ENCODE measurements around the gene STAB1. TPM values are rescaled to one million over a fixed set of nuclear protein-coding genes. Genes with fewer than 3 reads are reported as not detected.
"Not testable (repeated sequence)": the region's sequence is repeated elsewhere in the genome, so short reads cannot be mapped to it uniquely, and the experiment has no call there.

STAB1 gene
- total RNA-seq, 1 experiment from 2014 or later = not detected

GRCh38 chr3:52525680-52526561, 30.8 kb downstream of the STAB1 start:
- H3K27me3 ChIP-seq (ENCODE audit: low read length) = no peaks in the 10 kb centered on the region
- no peak overlapping the region for H3K4me3 ChIP-seq (ENCODE audit: low read length)
- no peak overlapping the region for H3K4me2 ChIP-seq (ENCODE audit: low read depth, low read length, poor library complexity, severe bottlenecking)
- no peaks in the 10 kb centered on the region for H4K20me1 ChIP-seq (ENCODE audit: insufficient read depth, low read depth, low read length)
- no peaks in the 10 kb centered on the region for H3K36me3 ChIP-seq (ENCODE audit: insufficient read depth, low read length)
- H3K9ac ChIP-seq (ENCODE audit: low read length) = no peak overlapping the region
- H3K27ac ChIP-seq (ENCODE audit: low read length) = no peak overlapping the region
- peaks cover 6% of the 10 kb centered on the region for H3K79me2 ChIP-seq (ENCODE audit: low read length)
- no peaks in the 10 kb centered on the region for H3K9me3 ChIP-seq (ENCODE audit: low read length)
- H2AFZ ChIP-seq (ENCODE audit: low read length) = no peak overlapping the region
- no peaks in the 10 kb centered on the region for H3K4me1 ChIP-seq (ENCODE audit: low read length)
- DNase-seq = no peak
- no peaks in the 10 kb centered on the region for H3K9me2 ChIP-seq (replicated peaks; ENCODE audit: insufficient read depth, low read length)

- H3K4me1 ChIP-seq (ENCODE audit: low read length); H3K9me3 ChIP-seq (ENCODE audit: low read length); H3K36me3 ChIP-seq (ENCODE audit: insufficient read depth, low read length); H3K4me2 ChIP-seq (ENCODE audit: low read depth, low read length, poor library complexity, severe bottlenecking); H3K27me3 ChIP-seq (ENCODE audit: low read length); DNase-seq; H2AFZ ChIP-seq (ENCODE audit: low read length); H3K27ac ChIP-seq (ENCODE audit: low read length); H3K9ac ChIP-seq (ENCODE audit: low read length); H3K4me3 ChIP-seq (ENCODE audit: low read length); H3K9me2 ChIP-seq (replicated peaks; ENCODE audit: insufficient read depth, low read length); H4K20me1 ChIP-seq (ENCODE audit: insufficient read depth, low read depth, low read length): not testable (repeated sequence)
- H3K79me2 ChIP-seq (ENCODE audit: low read length) = peaks cover 13% of the 10 kb centered on the region
Observed at GRCh38 chr3:52526671-52527038, 31.5 kb downstream of the STAB1 start.

GRCh38 chr3:52527039-52527731, 32.0 kb downstream of the STAB1 start:
- Histone ChIP-seq H3K27me3 (ENCODE audit: low read length) (no peaks in the 10 kb centered on the region), H3K9ac (ENCODE audit: low read length) (no peak overlapping the region), H2AFZ (ENCODE audit: low read length) (no peak overlapping the region), H3K79me2 (ENCODE audit: low read length) (peaks cover 18% of the 10 kb centered on the region), H3K4me3 (ENCODE audit: low read length) (no peak overlapping the region), H3K36me3 (ENCODE audit: insufficient read depth, low read length) (no peaks in the 10 kb centered on the region), H4K20me1 (ENCODE audit: insufficient read depth, low read depth, low read length) (no peaks in the 10 kb centered on the region), H3K9me2 (replicated peaks; ENCODE audit: insufficient read depth, low read length) (no peaks in the 10 kb centered on the region), H3K9me3 (ENCODE audit: low read length) (no peaks in the 10 kb centered on the region), H3K4me1 (ENCODE audit: low read length) (peaks cover 6% of the 10 kb centered on the region), H3K27ac (ENCODE audit: low read length) (no peak overlapping the region), H3K4me2 (ENCODE audit: low read depth, low read length, poor library complexity, severe bottlenecking) (no peak overlapping the region)
- DNase-seq = no peak

- no peak overlapping the region for H3K9ac ChIP-seq (ENCODE audit: low read length)
Observed at GRCh38 chr3:52527732-52528585, 32.8 kb downstream of the STAB1 start.

DNA sequence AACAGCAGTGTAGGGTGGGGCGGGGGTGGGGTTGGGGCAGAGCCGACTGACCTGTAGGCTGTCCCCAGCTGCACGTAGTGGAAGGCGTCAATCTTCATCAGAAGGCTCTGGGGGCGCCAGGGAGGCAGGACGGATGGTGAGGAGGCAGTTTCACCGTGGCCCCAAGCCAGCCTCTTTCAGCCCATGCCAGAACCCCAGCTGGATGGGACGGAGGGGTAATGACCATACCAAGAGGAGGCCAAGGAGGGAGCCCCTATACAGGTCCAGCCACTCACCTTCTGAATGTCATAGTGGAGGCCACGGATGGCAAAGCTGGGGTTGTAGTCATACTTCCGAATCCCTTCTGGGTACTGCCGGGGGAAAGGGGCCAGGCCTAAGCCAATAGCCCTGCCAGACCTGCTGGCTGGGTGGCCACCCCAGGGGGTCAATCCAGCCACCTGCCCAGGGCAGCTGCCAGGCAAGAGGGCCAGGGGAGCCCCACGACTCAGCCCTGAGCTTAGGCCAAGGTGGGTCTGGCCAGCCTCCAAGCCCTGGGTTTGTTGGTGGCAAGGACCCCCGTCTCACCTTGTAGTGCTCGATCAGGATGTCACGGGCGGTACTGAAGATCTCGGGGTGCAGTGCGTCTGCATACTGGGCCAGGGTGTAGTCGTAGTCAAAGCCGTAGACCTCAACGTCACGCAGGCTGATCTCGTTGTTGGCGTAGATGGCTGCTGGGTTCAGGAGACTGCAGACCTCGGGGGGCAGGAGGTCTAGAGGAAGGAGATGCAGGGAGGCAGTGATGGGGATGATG, 33.6 kb downstream of the STAB1 start:
- no peak for DNase-seq
- Histone ChIP-seq H4K20me1 (ENCODE audit: insufficient read depth, low read depth, low read length) (no peaks in the 10 kb centered on the region), H3K9me2 (replicated peaks; ENCODE audit: insufficient read depth, low read length) (no peaks in the 10 kb centered on the region), H3K36me3 (ENCODE audit: insufficient read depth, low read length) (no peaks in the 10 kb centered on the region), H3K4me2 (ENCODE audit: low read depth, low read length, poor library complexity, severe bottlenecking) (no peak overlapping the region), H3K27ac (ENCODE audit: low read length) (no peak overlapping the region), H3K4me1 (ENCODE audit: low read length) (peaks cover 9% of the 10 kb centered on the region), H3K9ac (ENCODE audit: low read length) (no peak overlapping the region), H3K9me3 (ENCODE audit: low read length) (no peaks in the 10 kb centered on the region), H3K4me3 (ENCODE audit: low read length) (no peak overlapping the region), H3K79me2 (ENCODE audit: low read length) (peaks cover 30% of the 10 kb centered on the region), H2AFZ (ENCODE audit: low read length) (no peak overlapping the region), H3K27me3 (ENCODE audit: low read length) (no peaks in the 10 kb centered on the region)

More at GRCh38 chr3:52527732-52528585, 32.8 kb downstream of the STAB1 start:
- Histone ChIP-seq H3K4me2 (ENCODE audit: low read depth, low read length, poor library complexity, severe bottlenecking) (no peak overlapping the region), H2AFZ (ENCODE audit: low read length) (no peak overlapping the region), H3K4me3 (ENCODE audit: low read length) (no peak overlapping the region), H3K9me2 (replicated peaks; ENCODE audit: insufficient read depth, low read length) (no peaks in the 10 kb centered on the region), H3K79me2 (ENCODE audit: low read length) (peaks cover 26% of the 10 kb centered on the region), H3K27ac (ENCODE audit: low read length) (no peak overlapping the region), H4K20me1 (ENCODE audit: insufficient read depth, low read depth, low read length) (no peaks in the 10 kb centered on the region), H3K27me3 (ENCODE audit: low read length) (no peaks in the 10 kb centered on the region), H3K36me3 (ENCODE audit: insufficient read depth, low read length) (no peaks in the 10 kb centered on the region), H3K4me1 (ENCODE audit: low read length) (peaks cover 9% of the 10 kb centered on the region), H3K9me3 (ENCODE audit: low read length) (no peaks in the 10 kb centered on the region)
- no peak for DNase-seq

DNA sequence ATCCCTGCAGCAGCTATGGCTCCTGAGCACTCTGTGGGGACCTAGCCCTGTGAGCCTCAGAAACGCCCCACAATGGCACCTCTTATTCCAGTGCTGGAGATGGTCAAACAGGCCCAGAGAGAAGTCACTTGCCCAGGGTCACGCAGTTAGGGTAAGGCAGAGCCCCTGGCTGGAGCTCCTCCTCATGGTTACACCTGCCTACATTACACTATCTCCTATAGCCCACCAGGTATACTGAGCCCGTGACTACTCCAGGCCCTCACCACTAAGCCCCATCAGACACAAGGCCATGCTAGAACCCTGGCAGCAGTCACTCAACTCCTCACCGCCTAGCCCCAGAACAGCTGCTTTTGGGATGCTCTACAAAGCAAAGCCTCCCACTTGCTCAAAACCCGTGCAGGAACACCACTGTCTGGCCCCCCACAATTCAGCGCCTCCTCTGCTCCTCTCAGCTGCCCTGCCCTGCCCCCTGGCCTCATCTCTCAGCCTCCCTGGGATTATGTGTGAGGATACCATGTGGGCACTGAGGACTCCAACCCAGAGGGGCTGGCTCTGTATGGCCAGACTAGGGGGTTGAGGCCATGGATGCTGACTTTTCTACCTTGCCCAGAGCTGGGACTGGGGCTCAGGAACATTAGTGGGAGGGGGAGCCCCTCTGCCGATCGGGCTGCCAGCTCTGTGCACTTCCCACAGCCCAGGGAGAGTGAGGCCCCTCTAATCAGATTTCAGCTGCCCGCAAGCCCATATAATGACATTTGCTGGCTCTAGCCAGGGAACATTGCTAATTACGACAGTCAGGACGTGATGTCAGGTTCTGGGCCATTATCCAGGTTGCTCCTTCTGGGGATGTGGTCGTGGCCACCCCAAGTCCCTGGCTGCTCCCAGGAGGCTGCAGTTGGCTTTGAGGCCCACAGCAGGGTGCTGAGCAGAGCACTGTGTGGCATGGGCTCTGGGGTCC, 34.5 kb downstream of the STAB1 start:
- no peak for DNase-seq
- Histone ChIP-seq H3K79me2 (ENCODE audit: low read length) (peaks cover 33% of the 10 kb centered on the region), H3K9me2 (replicated peaks; ENCODE audit: insufficient read depth, low read length) (no peaks in the 10 kb centered on the region), H3K9ac (ENCODE audit: low read length) (no peak overlapping the region), H4K20me1 (ENCODE audit: insufficient read depth, low read depth, low read length) (no peaks in the 10 kb centered on the region), H3K4me1 (ENCODE audit: low read length) (peaks cover 13% of the 10 kb centered on the region), H3K4me2 (ENCODE audit: low read depth, low read length, poor library complexity, severe bottlenecking) (no peak overlapping the region), H3K4me3 (ENCODE audit: low read length) (no peak overlapping the region), H3K9me3 (ENCODE audit: low read length) (no peaks in the 10 kb centered on the region), H3K27ac (ENCODE audit: low read length) (no peak overlapping the region), H2AFZ (ENCODE audit: low read length) (no peak overlapping the region), H3K27me3 (ENCODE audit: low read length) (no peaks in the 10 kb centered on the region), H3K36me3 (ENCODE audit: insufficient read depth, low read length) (no peaks in the 10 kb centered on the region)
